H54 (cell line): ENCODE measurements around the gene HNRNPR.
"Not testable (repeated sequence)": the region's sequence is repeated elsewhere in the genome, so short reads cannot be mapped to it uniquely, and the experiment has no call there.

ENCODE experiments used
- DNase-seq: peaks from one replicate; pipeline ENCODE4 v3.0.0; 2011; ENCODE audit warnings: low spot score, mixed read lengths; ENCODE audit not compliant: insufficient read length
- FAIRE-seq: peaks from 3 replicates; lab custom pipeline; 2011; peaks lifted over from hg19 to GRCh38; lab: Jason Lieb, UNC
- POLR2A ChIP-seq: IDR thresholded peaks from 2 replicates; pipeline ENCODE4 v1.6.1; 2011; ENCODE audit warnings: low read depth, mild to moderate bottlenecking, low read length

The HNRNPR gene

DNA sequence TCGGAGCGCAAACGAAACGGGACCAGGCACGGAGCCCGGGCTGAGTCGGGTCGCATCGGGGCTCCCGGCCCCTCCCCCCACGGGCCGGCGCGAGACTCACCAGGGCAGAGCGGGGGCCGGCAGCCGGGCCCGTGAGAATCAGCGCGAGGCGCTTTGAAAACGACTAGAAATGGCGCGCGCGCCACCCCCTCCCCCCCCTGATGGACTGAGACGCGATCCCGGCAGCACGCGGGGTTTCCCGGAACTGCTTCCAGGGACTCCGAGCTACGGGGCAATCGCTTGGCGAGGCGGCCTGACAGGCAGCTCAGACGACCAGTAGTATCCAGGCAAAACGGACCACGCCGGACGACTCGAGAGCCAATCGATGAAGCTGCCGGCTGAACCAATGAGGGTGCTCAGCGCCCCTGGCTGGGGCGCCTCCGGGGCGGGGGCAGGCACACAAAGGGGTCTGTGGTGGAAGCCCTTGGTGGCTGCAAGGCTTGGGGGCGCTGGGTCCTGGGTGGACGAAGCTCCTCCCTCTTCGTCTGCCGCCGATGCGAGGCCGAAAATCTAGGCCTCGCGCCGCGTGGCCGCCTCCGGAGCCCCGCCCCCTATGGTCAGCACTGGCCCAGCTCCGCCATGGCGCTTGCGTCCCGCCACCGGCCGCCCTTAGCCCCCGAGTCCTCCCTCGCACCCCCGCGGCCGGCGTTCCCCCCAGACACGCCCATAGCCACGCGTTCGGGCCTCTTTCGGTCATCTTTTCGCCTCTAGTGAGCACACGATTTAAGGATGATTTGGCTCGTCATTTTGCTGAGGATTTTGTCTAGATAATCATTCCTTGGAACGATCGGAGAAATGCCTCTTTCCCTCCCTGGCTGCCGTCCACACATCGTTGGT is at the start of gene HNRNPR:
TSS of gene HNRNPR (minus strand) at position 174 of the 876 bp plus-strand sequence. CDS start 3,276 bp downstream, outside the sequence.
- FAIRE-seq: peak; percentile 95
- DNase-seq: peak; percentile 84
- TF ChIP-seq POLR2A: peak; percentile 49

DNA sequence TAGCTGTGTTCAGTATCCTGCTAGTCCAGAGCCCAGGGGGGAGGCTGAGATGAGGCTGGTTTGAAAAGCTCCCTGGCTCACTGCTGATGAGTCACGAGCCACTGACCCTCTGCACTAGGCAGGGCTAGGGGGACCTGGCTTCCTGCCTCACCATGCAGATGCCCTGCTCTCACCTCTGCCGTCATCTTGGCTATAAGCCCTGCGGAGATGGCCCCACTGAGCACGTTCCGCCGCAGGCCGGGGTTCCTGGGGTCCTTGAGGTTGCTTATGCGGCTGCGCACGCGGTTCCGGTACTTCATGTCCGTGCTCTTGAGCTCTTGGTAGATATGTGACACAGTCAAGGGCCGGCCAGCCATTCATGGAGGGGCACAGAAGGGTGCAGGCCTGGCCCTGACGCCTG is 49.6 kb upstream of the HNRNPR start:
- TF ChIP-seq POLR2A: no peak
- FAIRE-seq (no peak), DNase-seq (no peak)

DNA sequence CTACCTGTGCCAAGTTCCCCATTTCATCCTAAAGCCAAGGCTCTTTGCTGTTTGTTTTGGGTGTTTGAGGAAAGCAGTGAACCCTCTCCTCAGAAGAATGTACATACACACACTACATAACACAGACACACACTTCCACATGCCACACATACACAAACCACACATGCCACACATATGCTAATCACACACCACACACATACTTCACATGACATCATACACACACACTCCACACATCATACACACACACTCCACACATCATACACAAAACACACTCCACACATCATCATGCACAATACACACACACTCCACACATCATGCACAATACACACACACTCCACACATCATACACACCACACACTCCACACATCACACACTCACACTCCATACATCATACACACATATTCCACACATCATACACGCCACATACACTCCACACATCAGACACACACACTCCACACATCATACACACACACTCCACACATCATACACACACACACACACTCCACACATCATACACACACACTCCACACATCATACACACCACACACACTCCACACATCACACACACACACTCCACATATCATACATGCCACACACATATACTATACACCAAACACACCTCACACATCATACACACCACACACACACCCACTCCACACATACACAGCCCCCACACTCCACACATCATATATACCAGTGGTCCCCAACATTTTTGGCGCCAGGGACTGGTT is 48.2 kb upstream of the HNRNPR start:
- no peak for TF ChIP-seq POLR2A
- DNase-seq: no peak
- peak; percentile 62 for FAIRE-seq

DNA sequence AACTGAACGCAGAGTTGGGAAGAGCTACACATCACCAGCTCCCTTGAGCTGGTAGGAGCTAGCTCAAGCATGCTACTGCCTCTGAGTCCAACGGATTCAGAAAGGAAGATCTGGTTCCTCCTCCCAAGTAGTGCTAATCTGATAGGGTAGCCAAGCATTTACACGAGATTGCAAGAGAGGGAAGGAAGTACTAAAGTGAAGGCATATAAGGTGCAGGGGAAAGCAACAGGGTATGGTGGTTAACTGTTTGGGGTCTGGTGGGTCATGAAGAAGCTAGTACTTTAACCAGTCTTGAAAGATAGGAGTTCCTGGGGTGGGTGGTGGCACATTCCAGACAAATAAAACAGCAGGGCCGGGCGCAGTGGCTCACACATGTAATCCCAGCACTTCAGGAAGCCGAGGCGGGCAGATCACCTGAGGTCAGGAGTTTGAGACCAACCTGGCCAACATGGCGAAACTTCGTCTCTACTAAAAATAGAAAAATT is 45.8 kb upstream of the HNRNPR start:
- TF ChIP-seq POLR2A: no peak
- no peak for FAIRE-seq
- no peak for DNase-seq

DNA sequence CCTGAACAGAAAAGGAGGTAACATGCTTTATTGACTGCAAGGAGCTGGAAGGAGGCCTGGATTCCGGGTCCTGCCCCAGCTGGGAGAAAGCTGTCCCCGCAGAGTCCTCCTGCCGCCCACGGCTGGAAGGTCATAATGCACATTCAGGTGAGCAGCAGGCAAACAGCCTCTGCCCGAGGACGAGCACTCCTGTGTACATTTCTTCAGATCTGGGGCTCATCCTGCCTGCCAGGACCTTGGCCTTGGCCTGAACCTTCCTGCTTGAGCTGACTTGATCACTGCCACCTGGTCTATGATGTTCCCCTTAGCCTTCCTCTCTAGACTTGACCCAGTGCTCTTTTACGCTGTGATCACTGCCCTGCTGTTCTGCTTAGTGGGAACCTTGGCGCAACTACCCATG is 43.4 kb upstream of the HNRNPR start:
- TF ChIP-seq POLR2A: no peak
- no peak for DNase-seq
- no peak for FAIRE-seq

DNA sequence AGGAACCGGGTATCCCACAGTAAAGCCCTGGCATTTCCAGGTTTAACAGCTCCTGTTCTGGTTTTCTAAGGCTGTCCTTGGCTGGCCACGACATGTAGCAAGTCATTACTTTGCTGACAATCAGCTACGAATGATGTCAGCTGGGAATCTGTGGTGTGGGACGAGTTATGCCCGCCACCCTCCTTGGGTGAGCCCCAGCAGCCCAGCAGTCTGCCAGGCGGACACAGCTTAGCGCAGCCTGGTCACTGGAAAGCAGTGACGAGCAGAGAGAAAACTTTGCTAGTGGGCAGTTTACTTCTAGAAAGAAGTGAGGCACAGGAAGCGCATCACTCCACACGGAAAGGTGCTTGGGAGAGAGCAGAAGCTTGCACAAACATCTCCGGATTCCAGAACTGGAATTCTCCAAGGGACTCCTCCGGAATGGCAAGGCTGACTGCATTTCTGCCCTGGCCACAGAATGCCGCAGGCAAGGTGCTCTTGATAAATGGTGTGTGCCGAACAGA is 41.1 kb upstream of the HNRNPR start:
- no peak for FAIRE-seq
- DNase-seq: no peak
- no peak for TF ChIP-seq POLR2A

DNA sequence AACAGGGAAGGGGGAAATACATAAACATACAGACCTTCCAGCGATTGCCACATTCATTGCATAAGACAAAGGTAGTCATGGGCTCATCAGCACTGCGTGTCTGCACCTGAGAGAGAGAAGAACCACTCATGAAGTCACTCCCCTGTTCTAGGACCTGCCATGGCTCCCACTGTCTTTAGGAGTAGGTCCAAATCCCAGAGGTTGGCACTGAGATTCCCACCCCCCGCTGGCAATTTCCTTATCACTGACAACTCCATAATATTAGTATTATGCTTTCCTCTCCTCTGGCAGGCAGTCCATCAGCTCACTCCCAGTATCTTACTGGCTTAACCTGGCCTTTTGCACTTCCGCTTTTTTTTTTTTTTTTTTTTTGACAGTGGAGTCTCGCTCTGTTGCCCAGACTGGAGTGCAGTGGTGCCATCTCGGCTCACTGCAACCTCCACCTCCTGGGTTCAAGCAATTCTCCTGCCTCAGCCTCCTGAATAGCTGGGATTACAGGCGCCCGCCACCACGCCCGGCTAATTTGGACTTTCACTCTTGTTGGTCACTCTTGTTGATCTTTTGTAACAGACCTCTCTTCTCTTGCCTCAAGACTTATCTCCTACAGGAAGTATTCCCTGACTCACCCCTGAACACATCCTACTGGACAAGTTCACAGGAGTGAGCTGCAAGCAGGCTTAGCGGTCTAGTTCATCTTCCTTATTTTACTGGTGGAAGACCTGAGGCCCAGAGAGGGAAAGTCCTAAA is 40.4 kb upstream of the HNRNPR start:
- FAIRE-seq: no peak
- no peak for DNase-seq
- no peak for TF ChIP-seq POLR2A

DNA sequence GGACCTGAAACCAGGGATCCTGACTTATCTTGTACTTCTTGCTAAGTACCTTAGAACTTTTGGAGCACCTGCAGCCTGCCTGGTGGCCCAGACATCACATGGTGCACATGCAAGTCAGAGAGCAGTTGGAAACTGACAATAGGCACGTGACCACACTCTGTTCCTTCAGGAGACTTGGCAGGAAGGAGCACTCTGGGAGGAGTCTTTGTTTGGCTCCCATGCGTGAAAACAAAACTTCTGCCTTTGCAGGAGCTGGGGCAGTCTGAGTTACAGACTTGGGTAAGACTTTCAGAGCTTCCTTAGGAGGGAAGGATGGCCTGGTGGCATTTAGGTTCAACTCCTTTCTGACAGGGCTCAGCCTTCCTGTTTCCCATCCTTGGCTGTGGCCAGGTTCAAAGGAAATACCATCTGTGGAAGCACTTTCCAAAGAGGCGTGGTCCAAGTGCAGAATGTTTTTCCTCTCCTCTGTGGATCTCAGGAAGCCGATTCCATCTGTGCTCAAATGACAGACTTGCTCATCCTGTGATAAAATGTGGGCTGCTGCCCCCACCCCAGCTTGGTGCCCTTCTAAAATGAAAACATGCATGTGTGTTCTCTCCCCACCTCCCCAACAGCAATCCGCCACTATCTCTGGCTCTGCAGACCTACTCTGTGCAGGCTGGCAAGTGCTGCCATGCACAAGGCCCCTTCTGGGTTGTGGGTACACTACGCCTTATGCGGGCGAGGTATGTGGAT is 39.7 kb upstream of the HNRNPR start:
- FAIRE-seq: no peak
- TF ChIP-seq POLR2A: no peak
- DNase-seq: no peak

DNA sequence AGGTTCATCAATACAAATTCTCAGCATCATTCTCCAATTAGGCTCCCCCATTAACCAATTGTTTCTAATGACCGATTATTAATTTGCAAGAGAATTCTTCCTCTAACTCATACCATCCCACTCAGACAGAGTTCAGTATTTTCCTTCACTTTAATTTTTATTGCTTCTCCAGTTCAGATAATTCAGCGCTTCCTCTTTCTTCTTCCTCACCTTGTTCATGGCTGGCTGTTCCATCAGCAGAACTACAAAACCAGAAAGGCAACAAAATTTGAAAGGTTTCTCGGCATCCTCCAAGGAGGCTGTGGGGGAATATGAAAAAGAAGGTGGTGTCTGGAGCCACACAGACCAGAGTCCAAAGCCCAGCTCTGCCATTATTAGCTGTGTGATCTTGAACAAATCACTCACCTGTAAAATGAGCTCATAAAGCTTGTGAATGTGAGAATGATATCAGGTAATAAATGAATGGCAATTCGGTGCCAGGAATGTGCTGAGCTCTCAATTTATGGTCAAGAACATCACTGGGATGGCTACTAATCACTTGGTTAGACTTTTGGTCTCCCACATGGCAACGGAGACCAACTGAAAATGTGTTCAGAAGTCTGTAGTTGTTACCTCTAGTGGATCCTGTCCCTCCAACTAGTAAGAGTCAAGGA is 37.3 kb upstream of the HNRNPR start:
- no peak for TF ChIP-seq POLR2A
- FAIRE-seq (no peak), DNase-seq (no peak)

DNA sequence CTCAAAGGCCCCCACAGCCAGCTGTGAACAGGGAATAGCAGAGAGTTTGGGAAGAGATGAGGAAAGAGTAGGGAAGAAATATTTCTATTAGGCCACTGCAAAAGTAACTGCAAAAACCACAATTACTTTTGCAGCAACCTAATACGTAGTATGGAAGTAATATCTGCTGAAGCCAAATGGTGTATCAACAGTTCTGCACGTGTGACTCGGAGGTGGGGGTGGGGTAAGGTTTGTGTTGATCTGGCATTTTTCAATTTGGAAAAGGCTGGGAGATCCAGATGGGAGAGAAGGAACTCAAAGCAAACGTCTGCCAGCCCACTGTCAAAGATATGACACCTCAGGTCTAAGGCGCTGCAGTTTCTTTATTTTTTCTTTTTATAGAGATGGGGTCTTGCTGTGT is 36.6 kb upstream of the HNRNPR start:
- FAIRE-seq (no peak), DNase-seq (no peak)
- TF ChIP-seq POLR2A: no peak

DNA sequence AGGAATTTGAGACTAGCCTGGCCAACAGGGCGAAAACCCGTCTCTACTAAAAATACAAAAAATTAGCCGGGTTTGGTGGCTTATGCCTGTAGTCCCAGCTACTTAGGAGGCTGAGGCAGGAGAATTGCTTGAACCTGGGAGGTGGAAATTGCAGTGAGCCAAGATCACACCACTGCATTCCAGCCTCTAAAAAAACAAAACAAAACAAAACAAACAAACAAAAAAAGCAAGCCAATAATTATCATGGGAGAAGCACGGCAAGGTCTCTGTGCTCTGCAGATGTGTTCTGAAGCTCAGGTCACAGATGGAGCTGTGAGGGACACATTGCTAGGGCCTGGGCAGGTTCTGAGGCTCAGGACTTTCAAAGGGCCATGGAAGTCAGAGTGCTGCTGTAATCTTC is 36.2 kb upstream of the HNRNPR start:
- DNase-seq, FAIRE-seq: not testable (repeated sequence)
